Smooth muscle cell (in vitro differentiated cells): Measurements from ENCODE around the gene PNPLA3. TPM values are rescaled to one million over a fixed set of nuclear protein-coding genes. Genes with fewer than 3 reads are reported as not detected.

Experiments used
- DNase-seq: peaks from one replicate; lab custom pipeline; 2025; ENCODE audit not compliant: unreplicated experiment; lab: John Stamatoyannopoulos, UW
- H2AFZ ChIP-seq: fragments of 200-600 bp; sonication (generic); 2 replicates; pipeline ENCODE4 v1.6.0; 2016; ENCODE audit warnings: antibody characterized with exemption, low read depth, mild to moderate bottlenecking
- H3F3A ChIP-seq: fragments of 200-600 bp; sonication (generic); 2 replicates; pipeline ENCODE4 v1.6.0; 2017; ENCODE audit warnings: antibody characterized with exemption, low read depth
- H3K27ac ChIP-seq: fragments of 200-600 bp; sonication (generic); 2 replicates; pipeline ENCODE4 v1.5.1; 2016; ENCODE audit warnings: low read depth, mild to moderate bottlenecking
- H3K27me3 ChIP-seq: fragments of 200-600 bp; sonication (generic); 2 replicates; pipeline ENCODE4 v1.6.1; 2016; ENCODE audit warnings: low read depth, mild to moderate bottlenecking
- H3K36me3 ChIP-seq: fragments of 200-600 bp; sonication (generic); 2 replicates; pipeline ENCODE4 v1.5.1; 2016; ENCODE audit warnings: low read depth
- H3K4me1 ChIP-seq: fragments of 200-600 bp; sonication (generic); 2 replicates; pipeline ENCODE4 v1.5.1; 2016; ENCODE audit warnings: low read depth
- H3K4me2 ChIP-seq: fragments of 200-600 bp; sonication (generic); 2 replicates; pipeline ENCODE4 v1.6.0; 2016; ENCODE audit warnings: mild to moderate bottlenecking
- H3K4me3 ChIP-seq: fragments of 200-600 bp; sonication (generic); 2 replicates; pipeline ENCODE4 v1.5.1; 2016; ENCODE audit warnings: mild to moderate bottlenecking
- H3K79me2 ChIP-seq: fragments of 200-600 bp; sonication (generic); 2 replicates; pipeline ENCODE4 v1.6.0; 2016; ENCODE audit warnings: low read depth, mild to moderate bottlenecking
- H3K9ac ChIP-seq: fragments of 200-600 bp; sonication (generic); 2 replicates; pipeline ENCODE4 v1.6.0; 2016; ENCODE audit warnings: low read depth
- H3K9me3 ChIP-seq: fragments of 200-600 bp; sonication (generic); replicated peaks from 2 replicates; pipeline ENCODE4 v1.5.1; 2016; ENCODE audit warnings: low read depth
- H4K20me1 ChIP-seq: fragments of 200-600 bp; sonication (generic); 2 replicates; pipeline ENCODE4 v1.6.0; 2016; ENCODE audit warnings: low read depth
- WGBS: methylation state at CpG from one replicate; pipeline ENCODE4 v1.1.7; 2016; ENCODE audit warnings: low lambda C conversion rate; 5-methylcytosine and 5-hydroxymethylcytosine counted together
- polyA plus RNA-seq: library from polyadenylated mRNA; unstranded; fragments of >200 nt; fragmentation: Nextera tagmentation; extraction: Ambion mirVana; gene quantifications from 2 replicates; pipeline ENCODE4 v1.2.1, GENCODE V29; 2016
- total RNA-seq: library from RNA; depleted of rRNA; stranded (reverse); fragments of >200 nt; gene quantifications from 2 replicates; pipeline ENCODE4 v1.2.3, GENCODE V29; 2014
- TF ChIP-seq, protein P1 (sequence below): fragments of 200-600 bp; sonication (generic); IDR thresholded peaks from 2 replicates; pipeline ENCODE4 v1.5.1; 2017; ENCODE audit warnings: borderline replicate concordance, mild to moderate bottlenecking, antibody characterized with exemption; ENCODE audit not compliant: insufficient read depth, poor library complexity, severe bottlenecking

Gene PNPLA3
- total and polyA plus RNA-seq, 2 experiments from 2014 or later, result 11.0 to 14.5 TPM

DNA sequence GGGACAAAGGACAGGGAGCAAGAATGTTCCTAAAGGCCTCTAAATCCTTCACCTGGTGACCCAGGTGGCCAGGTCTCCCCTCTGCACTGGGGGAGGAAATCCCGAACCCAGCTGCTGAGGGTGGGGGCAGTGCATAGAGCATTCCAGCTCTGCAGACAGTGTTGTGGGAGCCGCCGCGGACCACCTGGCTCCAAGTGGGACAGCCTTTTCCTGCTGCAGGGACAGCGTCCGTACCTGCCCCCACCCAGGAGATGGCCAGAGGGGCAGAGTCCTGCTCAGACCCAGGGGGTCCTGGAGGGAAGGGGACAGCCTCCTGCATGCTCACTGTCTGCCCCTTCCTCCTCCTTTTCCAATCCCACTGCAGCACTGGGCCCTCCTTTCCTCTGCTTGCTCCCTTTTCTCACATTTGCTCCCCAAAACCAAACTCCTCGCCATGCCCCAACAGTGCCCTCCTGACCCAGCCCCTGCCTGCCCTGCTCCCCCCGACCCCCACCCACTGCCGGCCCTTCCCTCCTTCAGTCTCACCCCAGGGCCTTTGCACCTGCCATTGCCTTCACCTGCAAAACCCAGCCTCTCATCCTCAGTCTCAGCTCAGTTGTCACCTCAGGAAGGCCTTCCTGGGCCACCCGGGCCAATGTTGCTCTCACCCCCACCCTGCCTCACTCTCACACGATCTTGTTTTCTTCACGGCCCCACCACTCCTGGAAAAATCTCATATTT lies 44.6 kb upstream of the PNPLA3 start:
- no peak overlapping the region for H3K4me3 ChIP-seq
- H3K9me3 ChIP-seq, result no peaks in the 10 kb centered on the region
- no peaks in the 10 kb centered on the region for H3K27me3 ChIP-seq
- H4K20me1 ChIP-seq, result no peaks in the 10 kb centered on the region
- no peaks in the 10 kb centered on the region for H3K36me3 ChIP-seq
- TF ChIP-seq, protein P1, sequence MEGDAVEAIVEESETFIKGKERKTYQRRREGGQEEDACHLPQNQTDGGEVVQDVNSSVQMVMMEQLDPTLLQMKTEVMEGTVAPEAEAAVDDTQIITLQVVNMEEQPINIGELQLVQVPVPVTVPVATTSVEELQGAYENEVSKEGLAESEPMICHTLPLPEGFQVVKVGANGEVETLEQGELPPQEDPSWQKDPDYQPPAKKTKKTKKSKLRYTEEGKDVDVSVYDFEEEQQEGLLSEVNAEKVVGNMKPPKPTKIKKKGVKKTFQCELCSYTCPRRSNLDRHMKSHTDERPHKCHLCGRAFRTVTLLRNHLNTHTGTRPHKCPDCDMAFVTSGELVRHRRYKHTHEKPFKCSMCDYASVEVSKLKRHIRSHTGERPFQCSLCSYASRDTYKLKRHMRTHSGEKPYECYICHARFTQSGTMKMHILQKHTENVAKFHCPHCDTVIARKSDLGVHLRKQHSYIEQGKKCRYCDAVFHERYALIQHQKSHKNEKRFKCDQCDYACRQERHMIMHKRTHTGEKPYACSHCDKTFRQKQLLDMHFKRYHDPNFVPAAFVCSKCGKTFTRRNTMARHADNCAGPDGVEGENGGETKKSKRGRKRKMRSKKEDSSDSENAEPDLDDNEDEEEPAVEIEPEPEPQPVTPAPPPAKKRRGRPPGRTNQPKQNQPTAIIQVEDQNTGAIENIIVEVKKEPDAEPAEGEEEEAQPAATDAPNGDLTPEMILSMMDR, result no peak
- H3K9ac ChIP-seq, result no peak overlapping the region
- H3K4me1 ChIP-seq, result no peaks in the 10 kb centered on the region
- H2AFZ ChIP-seq, result no peak overlapping the region
- no peaks in the 10 kb centered on the region for H3K79me2 ChIP-seq
- no peak overlapping the region for H3K4me2 ChIP-seq
- no peaks in the 10 kb centered on the region for H3F3A ChIP-seq
- WGBS, result 80% methylated on average over 11 of the region's 12 CpGs
- no peak for DNase-seq
- no peak overlapping the region for H3K27ac ChIP-seq

DNA sequence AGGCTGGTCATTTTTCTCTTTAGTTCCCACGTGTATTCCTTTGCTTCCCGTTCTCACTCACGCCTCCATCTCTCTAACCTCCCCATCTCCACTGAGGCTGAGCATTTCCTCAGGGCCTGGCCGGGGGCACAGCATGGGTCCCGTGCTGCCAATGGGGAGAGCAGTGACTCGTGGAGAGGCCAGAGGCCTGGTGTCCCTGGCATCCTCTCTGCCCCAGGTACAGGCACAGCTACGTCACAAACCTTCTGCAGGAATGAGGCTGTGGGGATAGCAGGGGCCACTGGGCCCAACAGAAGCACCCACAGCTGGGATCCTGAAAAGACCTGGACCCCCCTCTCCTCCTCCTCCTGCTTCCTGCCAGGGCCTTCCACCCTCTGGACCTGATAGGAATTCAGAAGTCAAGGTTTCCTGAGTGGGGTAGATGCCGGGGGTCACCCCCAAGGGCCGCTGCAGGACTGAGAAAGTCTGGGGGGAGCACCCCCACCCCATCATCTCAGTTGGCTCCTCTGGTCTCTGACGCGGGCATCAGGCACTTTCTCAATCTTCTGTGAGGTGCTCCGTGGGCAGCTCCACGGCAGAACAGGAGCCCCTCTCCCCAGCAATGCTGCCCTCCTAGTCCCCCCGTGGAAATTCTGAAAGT lies 43.6 kb upstream of the PNPLA3 start:
- no peak for DNase-seq
- Histone ChIP-seq H3K4me3 (no peak overlapping the region), H3K27me3 (no peaks in the 10 kb centered on the region), H3K27ac (no peak overlapping the region), H3K4me2 (no peak overlapping the region), H3F3A (no peaks in the 10 kb centered on the region), H3K9ac (no peak overlapping the region), H3K36me3 (no peaks in the 10 kb centered on the region), H3K79me2 (no peaks in the 10 kb centered on the region), H3K4me1 (no peaks in the 10 kb centered on the region), H4K20me1 (no peaks in the 10 kb centered on the region), H3K9me3 (no peaks in the 10 kb centered on the region), H2AFZ (no peak overlapping the region)
- 88% methylated on average over 14 of the region's 14 CpGs for WGBS
- TF ChIP-seq, protein P1, result no peak

DNA sequence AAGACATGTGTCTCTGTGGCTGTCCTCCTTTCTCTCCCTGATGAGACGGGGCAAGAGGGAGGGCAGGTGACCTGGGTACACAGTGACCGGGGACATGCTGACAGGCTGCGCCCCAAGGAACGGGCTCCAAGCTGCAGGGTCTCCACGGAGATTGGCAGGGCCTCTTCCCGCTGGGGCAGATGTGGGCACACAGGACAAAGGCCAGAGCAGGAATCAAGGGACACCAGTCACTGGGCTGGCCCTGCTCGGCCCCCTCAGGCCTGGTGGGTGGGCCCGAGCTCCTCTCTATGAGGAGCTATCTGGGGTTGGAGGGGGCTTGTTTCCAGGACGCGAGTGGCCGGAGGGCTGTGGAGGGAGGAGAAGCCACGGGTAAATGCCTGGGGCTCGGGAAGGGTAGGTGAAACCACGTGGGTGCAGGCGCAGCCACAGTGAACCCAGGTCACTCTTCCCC lies 43.0 kb upstream of the PNPLA3 start:
- H3K36me3 ChIP-seq, result no peaks in the 10 kb centered on the region
- H3K27me3 ChIP-seq, result no peaks in the 10 kb centered on the region
- H3K9ac ChIP-seq, result no peak overlapping the region
- no peak for DNase-seq
- TF ChIP-seq, protein P1, result no peak
- no peaks in the 10 kb centered on the region for H3K79me2 ChIP-seq
- no peaks in the 10 kb centered on the region for H3K9me3 ChIP-seq
- no peak overlapping the region for H3K27ac ChIP-seq
- H4K20me1 ChIP-seq, result no peaks in the 10 kb centered on the region
- H2AFZ ChIP-seq, result no peak overlapping the region
- no peak overlapping the region for H3K4me3 ChIP-seq
- no peaks in the 10 kb centered on the region for H3K4me1 ChIP-seq
- no peak overlapping the region for H3K4me2 ChIP-seq
- 97% methylated on average over 15 of the region's 15 CpGs for WGBS
- no peaks in the 10 kb centered on the region for H3F3A ChIP-seq
